Endothelial cell of umbilical vein (primary cell): Measurements from ENCODE around the gene MARCHF9.

Source experiments
- EZH2 ChIP-seq: IDR thresholded peaks from 2 replicates; pipeline ENCODE4 v1.6.1; 2012; ENCODE audit warnings: borderline replicate concordance, low read depth, mild to moderate bottlenecking, moderate library complexity, low read length, inconsistent platforms; ENCODE audit not compliant: severe bottlenecking
- FOS ChIP-seq: IDR thresholded peaks from 2 replicates; pipeline ENCODE4 v1.6.1; 2011; ENCODE audit warnings: mild to moderate bottlenecking, low read length, moderate library complexity, borderline replicate concordance; ENCODE audit not compliant: insufficient read depth
- GATA2 ChIP-seq: IDR thresholded peaks from 2 replicates; pipeline ENCODE4 v1.7.0; 2011; ENCODE audit warnings: low read depth, mild to moderate bottlenecking, moderate library complexity, mixed read lengths, low read length; ENCODE audit not compliant: insufficient read length, insufficient read depth
- JUN ChIP-seq: IDR thresholded peaks from 2 replicates; pipeline ENCODE4 v1.6.1; 2011; ENCODE audit warnings: borderline replicate concordance, low read depth; ENCODE audit not compliant: insufficient read length, insufficient read depth
- POLR2A ChIP-seq: IDR thresholded peaks from 2 replicates; pipeline ENCODE4 v1.6.1; 2012; ENCODE audit warnings: low read depth, mild to moderate bottlenecking, control low read depth, low read length
- POLR2AphosphoS5 ChIP-seq: IDR thresholded peaks from 2 replicates; pipeline ENCODE4 v1.6.1; 2012; ENCODE audit warnings: low read depth, mild to moderate bottlenecking, control low read depth, low read length, moderate library complexity; ENCODE audit not compliant: insufficient read depth
- TF ChIP-seq, protein P1 (sequence below), 2 donors: IDR thresholded peaks; 1 replicate in 1 of 2; 2 replicates in 1 of 2; pipeline ENCODE4 v1.5.1; 2011; ENCODE audit warnings: low read length in 2 of 2, mild to moderate bottlenecking in 2 of 2, moderate library complexity in 2 of 2, control low read depth in 1 of 2, inconsistent platforms in 1 of 2, low read depth in 1 of 2; ENCODE audit not compliant: insufficient read depth in 1 of 2; ENCODE audit errors: extremely low read depth in 1 of 2
- TF ChIP-seq, protein P2 (sequence below): IDR thresholded peaks from 2 replicates; pipeline ENCODE4 v1.6.1; 2011; ENCODE audit not compliant: insufficient read depth, insufficient read length

DNA sequence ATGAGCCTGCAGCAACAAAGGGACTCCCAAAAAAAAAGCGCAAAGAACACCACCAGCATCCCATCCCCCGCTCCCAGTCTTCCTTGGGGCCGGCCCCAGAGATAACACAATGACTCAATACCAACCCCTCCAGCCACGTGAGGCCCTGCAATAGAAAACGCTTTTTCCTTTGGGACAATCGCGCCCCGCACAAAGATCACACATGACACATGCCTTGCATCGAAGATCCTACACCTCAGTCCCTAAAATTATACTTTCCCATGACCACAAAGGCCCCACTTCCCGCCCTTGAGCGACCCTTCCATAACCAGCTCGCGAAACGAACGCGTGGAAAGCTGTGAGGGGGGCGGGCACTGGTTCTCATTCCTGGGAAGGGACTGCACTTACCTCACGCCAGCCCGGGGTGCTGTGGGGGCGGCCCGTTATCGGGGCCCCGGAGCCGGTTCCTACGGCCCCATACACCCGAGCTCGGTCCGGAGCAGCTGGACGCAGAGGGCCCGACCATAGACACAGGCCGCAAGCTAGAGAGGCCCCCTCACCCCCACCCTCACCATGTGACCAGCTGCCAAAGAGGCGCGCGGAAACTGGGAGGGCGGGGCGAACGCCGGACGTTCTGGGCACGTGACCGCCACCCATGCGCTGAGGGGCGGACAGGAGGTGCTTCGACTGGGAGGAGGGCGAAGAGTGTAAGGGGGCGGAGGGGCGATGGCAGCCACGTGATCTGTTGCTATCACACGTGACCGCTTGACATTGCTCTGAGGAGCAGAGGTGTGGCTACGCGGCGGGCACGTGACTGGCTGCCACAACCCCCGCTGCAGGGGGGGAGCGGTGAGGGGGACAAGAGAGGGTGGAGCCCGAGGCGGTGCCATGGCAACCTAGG lies 2.9 kb upstream of the MARCHF9 start, which contains the start of gene CDK4:
- TF ChIP-seq, protein P1, sequence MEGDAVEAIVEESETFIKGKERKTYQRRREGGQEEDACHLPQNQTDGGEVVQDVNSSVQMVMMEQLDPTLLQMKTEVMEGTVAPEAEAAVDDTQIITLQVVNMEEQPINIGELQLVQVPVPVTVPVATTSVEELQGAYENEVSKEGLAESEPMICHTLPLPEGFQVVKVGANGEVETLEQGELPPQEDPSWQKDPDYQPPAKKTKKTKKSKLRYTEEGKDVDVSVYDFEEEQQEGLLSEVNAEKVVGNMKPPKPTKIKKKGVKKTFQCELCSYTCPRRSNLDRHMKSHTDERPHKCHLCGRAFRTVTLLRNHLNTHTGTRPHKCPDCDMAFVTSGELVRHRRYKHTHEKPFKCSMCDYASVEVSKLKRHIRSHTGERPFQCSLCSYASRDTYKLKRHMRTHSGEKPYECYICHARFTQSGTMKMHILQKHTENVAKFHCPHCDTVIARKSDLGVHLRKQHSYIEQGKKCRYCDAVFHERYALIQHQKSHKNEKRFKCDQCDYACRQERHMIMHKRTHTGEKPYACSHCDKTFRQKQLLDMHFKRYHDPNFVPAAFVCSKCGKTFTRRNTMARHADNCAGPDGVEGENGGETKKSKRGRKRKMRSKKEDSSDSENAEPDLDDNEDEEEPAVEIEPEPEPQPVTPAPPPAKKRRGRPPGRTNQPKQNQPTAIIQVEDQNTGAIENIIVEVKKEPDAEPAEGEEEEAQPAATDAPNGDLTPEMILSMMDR (IDR thresholded peaks at IDR 0.05; ENCODE audit: extremely low read depth in 1 of 2, insufficient read depth in 1 of 2, low read depth in 1 of 2, low read length in 2 of 2): no peak
- TF ChIP-seq FOS: peak; percentile 46
- TF ChIP-seq POLR2A: peak; percentile 84
- peak; percentile 76 for TF ChIP-seq POLR2AphosphoS5
- no peak for TF ChIP-seq EZH2
- no peak for TF ChIP-seq JUN
- TF ChIP-seq GATA2: peak; percentile 35
- TF ChIP-seq, protein P2, sequence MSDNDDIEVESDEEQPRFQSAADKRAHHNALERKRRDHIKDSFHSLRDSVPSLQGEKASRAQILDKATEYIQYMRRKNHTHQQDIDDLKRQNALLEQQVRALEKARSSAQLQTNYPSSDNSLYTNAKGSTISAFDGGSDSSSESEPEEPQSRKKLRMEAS: peak; percentile 100
